Fibroblast of skin of left biceps (primary cell): Measurements from ENCODE around the gene ARHGEF2.
A peak's percentile ranks its signal among the peaks of the same experiment; 100 is the strongest.

ENCODE experiments used
- DNase-seq, 2 experiments: peaks; one replicate each; pipeline ENCODE4 v3.0.0-alpha.2; 2013; ENCODE audit warnings: low read depth in 2 of 2

Gene ARHGEF2

DNA sequence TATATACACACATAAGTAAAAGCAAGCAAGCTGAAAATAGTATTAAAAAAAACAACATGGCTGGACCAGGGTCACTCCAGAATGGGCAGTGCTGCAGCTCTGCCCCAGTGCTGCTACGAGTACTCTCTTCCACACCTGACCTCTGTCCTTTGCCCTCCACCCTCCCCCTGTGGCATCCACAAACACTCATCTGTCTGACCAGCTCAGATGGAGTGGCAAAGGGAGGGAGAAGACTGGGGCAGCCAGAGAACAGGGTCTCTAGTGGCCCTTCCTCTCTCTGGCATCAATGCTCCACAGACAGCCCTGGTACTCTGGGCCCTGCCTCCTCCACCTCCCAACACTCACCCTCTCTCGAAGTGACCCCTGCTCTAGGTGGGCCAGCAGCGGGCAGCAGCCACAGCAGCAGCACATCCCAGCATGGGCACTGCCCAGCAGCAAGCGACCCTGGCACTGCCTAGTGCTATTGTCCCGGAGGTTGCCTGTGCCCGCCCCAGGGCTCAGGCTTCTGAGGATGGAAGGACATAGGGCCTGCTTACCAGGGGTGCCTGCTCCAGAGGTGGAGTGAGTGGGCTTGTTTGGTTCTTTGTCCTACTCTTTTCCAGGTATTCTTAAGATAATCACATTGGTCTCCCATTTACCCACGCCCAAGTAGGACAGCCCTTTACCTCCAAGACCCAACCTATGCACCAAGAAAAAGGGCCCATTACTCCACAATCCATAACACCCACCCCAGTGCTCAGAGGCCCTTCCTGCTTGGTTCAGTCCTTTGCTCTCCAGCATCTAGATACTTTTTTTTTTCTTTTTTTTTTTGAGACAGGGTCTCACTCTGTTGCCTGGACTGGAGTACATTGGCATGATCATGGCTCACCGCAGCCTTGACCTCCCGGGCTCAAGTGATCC is 6.2 kb downstream of the ARHGEF2 start:
- DNase-seq = no peak

- no peak for DNase-seq
These were observed 7.7 kb downstream of the ARHGEF2 start for GRCh38 chr1:155970531-155971167.

GRCh38 chr1:155969377-155969791 is 9.0 kb downstream of the ARHGEF2 start:
- no peak for DNase-seq

GRCh38 chr1:155968670-155969069 is 9.7 kb downstream of the ARHGEF2 start:
- DNase-seq = peak in 1 of 2 experiments; percentile 39

DNA sequence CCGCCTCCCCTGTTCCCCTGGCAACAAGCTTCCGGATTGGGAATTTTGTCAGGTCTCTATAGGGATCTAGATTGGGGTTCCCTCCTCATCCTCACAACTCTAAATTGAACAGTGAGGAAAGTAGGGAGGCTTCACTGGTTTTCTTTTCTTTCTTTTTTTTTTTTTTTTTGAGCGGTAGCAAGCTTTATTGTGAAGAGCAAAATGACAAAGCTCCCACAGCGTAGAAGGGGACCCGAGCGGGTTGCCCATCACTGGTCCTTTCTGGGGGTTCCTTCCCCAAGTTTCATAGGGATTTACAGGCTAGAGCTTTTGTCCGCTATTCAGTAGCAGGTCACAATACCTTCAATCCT is 10.3 kb downstream of the ARHGEF2 start:
- DNase-seq = no peak

DNA sequence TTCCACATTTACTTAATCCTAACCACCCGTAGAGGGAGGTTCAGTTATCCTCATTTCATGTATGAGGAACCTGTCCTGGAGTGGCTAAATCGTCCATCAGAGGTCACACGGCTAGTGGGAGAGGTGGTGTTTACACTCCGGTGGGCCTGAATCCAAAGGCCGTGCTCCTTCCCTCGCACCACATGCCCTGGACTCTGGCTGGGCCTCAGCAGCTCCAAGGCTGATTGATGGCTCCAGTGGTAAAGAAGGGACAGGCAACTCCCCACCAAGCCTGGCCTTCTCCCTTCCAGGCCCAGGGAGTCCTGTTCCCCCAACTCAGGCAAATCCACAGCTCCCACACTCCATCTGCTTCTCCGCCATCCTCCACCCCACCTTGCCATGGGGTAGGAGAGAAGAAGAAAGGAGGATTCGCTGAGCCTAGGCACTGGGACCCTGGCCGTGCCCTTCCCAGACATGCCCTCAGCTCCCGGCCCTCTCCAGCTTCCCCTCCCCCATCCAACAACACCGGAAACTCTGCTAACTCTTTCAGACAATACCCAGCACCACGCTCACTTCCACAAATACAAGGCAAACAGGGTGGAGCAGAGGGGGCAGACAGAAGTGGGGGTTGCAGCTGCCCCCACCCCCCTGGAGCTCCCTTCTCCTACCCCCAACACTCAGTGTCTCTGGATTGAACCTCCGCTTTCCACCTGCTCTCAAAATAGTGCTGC is 10.9 kb downstream of the ARHGEF2 start:
- no peak for DNase-seq

GRCh38 chr1:155966750-155967149 is 11.6 kb downstream of the ARHGEF2 start:
- no peak for DNase-seq

DNA sequence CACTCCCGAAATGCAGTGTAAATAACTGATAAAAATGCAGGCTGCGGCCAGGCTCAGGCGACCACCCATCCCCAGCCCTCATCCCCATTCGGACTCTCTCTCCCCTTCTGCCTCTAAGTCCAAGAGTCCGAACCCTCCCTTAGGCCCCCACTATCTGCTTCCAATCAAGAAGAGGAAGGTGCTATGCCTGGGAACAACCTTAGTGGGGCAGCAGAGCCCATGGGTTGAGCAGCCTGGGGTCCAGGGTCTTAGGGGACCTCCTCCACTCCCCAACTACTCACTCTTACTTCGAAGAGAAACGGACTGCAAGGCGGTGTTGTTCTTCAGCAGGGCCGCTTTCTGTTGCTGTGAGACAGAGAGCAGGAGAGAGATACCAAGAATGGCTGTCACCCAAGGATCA is 12.2 kb downstream of the ARHGEF2 start:
- no peak for DNase-seq

GRCh38 chr1:155964193-155964592 is 14.2 kb downstream of the ARHGEF2 start:
- DNase-seq = no peak

DNA sequence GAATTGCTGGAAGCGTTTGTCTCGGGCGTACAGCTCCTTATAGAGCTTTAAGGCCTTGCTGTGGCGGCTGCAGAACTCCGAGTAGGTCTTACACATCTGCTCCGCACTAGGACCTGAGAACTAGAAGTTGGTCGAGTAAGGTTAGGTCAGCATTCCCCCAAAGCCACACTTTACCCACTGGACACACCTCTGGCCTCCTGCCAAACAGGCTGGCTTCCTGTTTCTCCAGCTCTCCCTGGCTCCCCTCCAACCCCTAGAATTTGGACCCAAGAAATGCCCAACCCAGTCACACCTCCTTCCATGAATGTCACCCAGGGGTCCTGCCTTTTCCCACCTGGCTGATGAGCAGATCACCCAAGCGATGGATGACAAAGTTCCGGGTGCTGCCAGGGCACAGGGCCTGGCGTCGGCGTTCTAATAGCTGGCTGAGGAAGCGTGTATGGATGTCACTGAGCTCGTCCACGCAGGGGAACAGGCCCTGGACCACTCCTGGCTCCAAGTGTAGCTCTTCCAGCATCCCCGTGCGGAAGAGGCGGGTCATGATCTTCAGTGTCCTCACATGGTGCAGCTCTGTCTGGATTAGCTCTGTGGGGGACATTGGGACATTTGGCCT is 15.6 kb downstream of the ARHGEF2 start:
- no peak for DNase-seq

GRCh38 chr1:155961937-155962336 is 16.4 kb downstream of the ARHGEF2 start:
- DNase-seq = no peak

GRCh38 chr1:155960081-155960745 is 18.1 kb downstream of the ARHGEF2 start:
- no peak for DNase-seq

DNA sequence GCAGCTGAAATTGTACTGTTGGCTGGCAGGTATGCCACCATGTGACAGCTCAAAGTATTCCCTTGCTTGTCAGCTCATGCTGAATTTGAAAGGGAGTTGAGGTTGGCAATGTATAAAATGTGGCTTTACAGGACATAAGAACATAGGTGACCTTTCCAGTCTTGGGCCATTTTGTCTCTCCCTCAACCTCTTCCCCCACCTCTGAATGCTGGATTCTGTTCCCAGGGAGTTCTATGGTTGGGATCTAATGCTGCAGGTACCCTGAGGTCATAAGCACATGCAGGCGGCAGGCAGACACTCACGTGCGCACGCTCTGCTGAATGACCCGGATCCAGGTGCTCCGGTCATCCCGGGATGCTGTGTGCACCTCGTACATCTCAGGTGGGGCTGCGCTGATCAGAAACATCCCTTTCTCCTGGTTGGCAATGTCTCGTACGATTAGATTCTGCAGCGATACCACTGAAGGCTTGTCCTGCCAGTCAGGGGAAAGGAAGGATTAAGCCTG is 20.9 kb downstream of the ARHGEF2 start:
- no peak for DNase-seq

- DNase-seq = no peak
These were observed 23.7 kb downstream of the ARHGEF2 start for GRCh38 chr1:155954645-155955044.

- DNase-seq = no peak
These were observed 25.8 kb downstream of the ARHGEF2 start for GRCh38 chr1:155952505-155952890.

- DNase-seq = no peak
These were observed 26.4 kb downstream of the ARHGEF2 start for GRCh38 chr1:155951753-155952504.

GRCh38 chr1:155950829-155951228 is 27.5 kb downstream of the ARHGEF2 start:
- no peak for DNase-seq

DNA sequence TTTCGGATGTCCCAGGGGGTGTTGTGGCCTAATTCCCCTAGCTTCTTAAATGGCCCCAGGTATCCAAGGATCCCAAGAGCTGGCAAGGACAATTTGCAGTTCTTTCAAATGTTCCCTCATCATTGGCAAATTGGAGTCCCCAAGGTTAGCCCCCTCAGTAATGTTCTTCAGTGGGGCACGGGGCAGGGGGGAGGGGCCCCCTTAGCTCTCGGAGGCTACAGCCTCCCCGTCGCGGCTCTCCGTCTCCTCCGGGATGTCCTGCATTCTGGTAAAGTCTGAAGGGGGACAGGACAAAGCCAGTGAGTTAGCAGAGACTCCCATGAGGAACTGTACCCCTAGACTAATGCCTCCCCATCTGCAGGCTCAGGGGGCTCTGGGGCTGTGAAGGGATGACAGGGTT is 30.6 kb downstream of the ARHGEF2 start:
- no peak for DNase-seq

GRCh38 chr1:155947292-155947691 is 31.1 kb downstream of the ARHGEF2 start:
- no peak for DNase-seq

DNA sequence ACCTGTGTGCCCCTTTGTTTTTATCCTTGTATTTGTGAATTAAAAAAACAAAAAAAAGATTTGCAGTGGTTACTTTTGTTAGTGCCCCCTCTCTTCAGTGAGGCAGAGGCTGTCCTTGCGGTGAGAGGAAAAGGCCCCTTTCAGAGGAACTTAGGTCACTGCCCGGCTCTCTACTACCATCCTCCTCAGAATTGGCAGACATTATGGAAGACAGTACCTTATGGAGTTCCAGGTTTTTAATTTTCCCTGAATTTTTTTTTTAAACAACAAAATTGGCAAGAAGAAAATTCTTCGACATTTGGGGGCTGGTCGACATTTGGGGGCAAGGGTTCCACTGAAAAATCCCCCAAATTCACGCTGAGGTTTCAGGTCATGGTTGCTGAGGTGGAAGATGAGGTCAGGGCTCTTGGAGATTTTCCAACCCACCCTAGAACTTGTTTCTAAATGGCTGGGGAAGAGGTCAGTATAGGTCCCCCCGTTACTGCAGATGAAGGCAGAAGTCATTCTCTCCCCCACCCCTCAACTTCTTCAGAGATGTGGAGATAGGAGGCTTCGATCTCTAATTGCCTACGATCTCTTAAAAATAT is 31.6 kb downstream of the ARHGEF2 start:
- no peak for DNase-seq
